Rectal smooth muscle tissue (tissue), 1 donor: ENCODE data around the gene LGALS9C.
"Not testable (repeated sequence)": the region's sequence is repeated elsewhere in the genome, so short reads cannot be mapped to it uniquely, and the experiment has no call there.

ENCODE experiments used
- H3K27ac ChIP-seq: one replicate; pipeline ENCODE4 v1.7.0; 2013; ENCODE audit warnings: low read depth, low read length, inconsistent platforms
- H3K27me3 ChIP-seq: one replicate; pipeline ENCODE4 v1.7.0; 2013; ENCODE audit warnings: low read length; ENCODE audit not compliant: control insufficient read depth, insufficient read depth
- H3K36me3 ChIP-seq: one replicate; pipeline ENCODE4 v1.7.0; 2013; ENCODE audit warnings: low read length; ENCODE audit not compliant: control insufficient read depth, insufficient read depth
- H3K4me1 ChIP-seq: one replicate; pipeline ENCODE4 v1.7.0; 2013; ENCODE audit warnings: low read length; ENCODE audit not compliant: control insufficient read depth, insufficient read depth
- H3K4me3 ChIP-seq: one replicate; pipeline ENCODE4 v1.7.0; 2013; ENCODE audit warnings: low read length
- H3K9ac ChIP-seq: one replicate; pipeline ENCODE4 v1.7.0; 2013; ENCODE audit warnings: low read length

Gene LGALS9C

GRCh38 chr17:18521100-18521499 lies 44.5 kb downstream of the LGALS9C start:
- not testable (repeated sequence) for H3K36me3 ChIP-seq, H3K4me3 ChIP-seq, H3K27ac ChIP-seq, H3K4me1 ChIP-seq, H3K9ac ChIP-seq, H3K27me3 ChIP-seq

GRCh38 chr17:18525015-18525414 lies 48.4 kb downstream of the LGALS9C start:
- H3K27ac ChIP-seq, H3K4me1 ChIP-seq, H3K4me3 ChIP-seq, H3K9ac ChIP-seq, H3K27me3 ChIP-seq, H3K36me3 ChIP-seq: not testable (repeated sequence)

- not testable (repeated sequence) for H3K4me1 ChIP-seq, H3K4me3 ChIP-seq, H3K27me3 ChIP-seq, H3K9ac ChIP-seq, H3K36me3 ChIP-seq, H3K27ac ChIP-seq
These were observed 49.7 kb downstream of the LGALS9C start for GRCh38 chr17:18526168-18526800.

GRCh38 chr17:18527354-18527753 lies 50.8 kb downstream of the LGALS9C start:
- H3K4me1 ChIP-seq, H3K27ac ChIP-seq, H3K36me3 ChIP-seq, H3K27me3 ChIP-seq, H3K4me3 ChIP-seq, H3K9ac ChIP-seq: not testable (repeated sequence)

- not testable (repeated sequence) for H3K9ac ChIP-seq, H3K27me3 ChIP-seq, H3K27ac ChIP-seq, H3K4me1 ChIP-seq, H3K4me3 ChIP-seq, H3K36me3 ChIP-seq
These were observed 51.8 kb downstream of the LGALS9C start for GRCh38 chr17:18528435-18528834.

- H3K27ac ChIP-seq, H3K4me1 ChIP-seq, H3K27me3 ChIP-seq, H3K9ac ChIP-seq, H3K36me3 ChIP-seq, H3K4me3 ChIP-seq: not testable (repeated sequence)
These were observed 52.4 kb downstream of the LGALS9C start for GRCh38 chr17:18528899-18529500.

- H3K36me3 ChIP-seq, H3K9ac ChIP-seq, H3K4me1 ChIP-seq, H3K4me3 ChIP-seq, H3K27ac ChIP-seq, H3K27me3 ChIP-seq: not testable (repeated sequence)
These were observed 53.8 kb downstream of the LGALS9C start for GRCh38 chr17:18530405-18530804.

GRCh38 chr17:18542234-18542633 lies 65.6 kb downstream of the LGALS9C start:
- H3K4me3 ChIP-seq, H3K4me1 ChIP-seq, H3K27me3 ChIP-seq, H3K36me3 ChIP-seq, H3K27ac ChIP-seq, H3K9ac ChIP-seq: not testable (repeated sequence)

GRCh38 chr17:18542907-18543306 lies 66.3 kb downstream of the LGALS9C start:
- not testable (repeated sequence) for H3K27ac ChIP-seq, H3K36me3 ChIP-seq, H3K9ac ChIP-seq, H3K27me3 ChIP-seq, H3K4me3 ChIP-seq, H3K4me1 ChIP-seq
